Measurements from ENCODE around the gene ADCY5.

Gene ADCY5

GRCh38 chr3:123424999-123425712 lies 23.7 kb downstream of the ADCY5 start:
- no peak for DNase-seq

- DNase-seq: no peak
Observed at GRCh38 chr3:123424321-123424998, 24.4 kb downstream of the ADCY5 start.

- no peak for DNase-seq
Observed at GRCh38 chr3:123423806-123424205, 25.1 kb downstream of the ADCY5 start.

GRCh38 chr3:123423031-123423430 lies 25.9 kb downstream of the ADCY5 start:
- DNase-seq: no peak

GRCh38 chr3:123422457-123422856 lies 26.4 kb downstream of the ADCY5 start:
- no peak for DNase-seq

GRCh38 chr3:123421353-123422174 lies 27.3 kb downstream of the ADCY5 start:
- DNase-seq: no peak

- no peak for DNase-seq
Observed at GRCh38 chr3:123420416-123420968, 28.4 kb downstream of the ADCY5 start.

GRCh38 chr3:123419850-123420297 lies 29.0 kb downstream of the ADCY5 start:
- DNase-seq: no peak

- DNase-seq: no peak
Observed at GRCh38 chr3:123419181-123419849, 29.6 kb downstream of the ADCY5 start.

- DNase-seq: no peak
Observed at GRCh38 chr3:123416647-123417046, 32.2 kb downstream of the ADCY5 start.

- no peak for DNase-seq
Observed at GRCh38 chr3:123416173-123416572, 32.7 kb downstream of the ADCY5 start.

GRCh38 chr3:123414973-123415775 lies 33.7 kb downstream of the ADCY5 start:
- DNase-seq: no peak

GRCh38 chr3:123412811-123413604 lies 35.9 kb downstream of the ADCY5 start:
- DNase-seq: no peak

GRCh38 chr3:123412076-123412475 lies 36.8 kb downstream of the ADCY5 start:
- DNase-seq: no peak

- no peak for DNase-seq
Observed at GRCh38 chr3:123411340-123412040, 37.4 kb downstream of the ADCY5 start.

- DNase-seq: no peak
Observed at GRCh38 chr3:123410149-123410515, 38.8 kb downstream of the ADCY5 start.

GRCh38 chr3:123409443-123410148 lies 39.3 kb downstream of the ADCY5 start:
- DNase-seq: no peak

- no peak for DNase-seq
Observed at GRCh38 chr3:123406598-123406997, 42.3 kb downstream of the ADCY5 start.

GRCh38 chr3:123405936-123406510 lies 42.9 kb downstream of the ADCY5 start:
- DNase-seq: no peak

Measured in stimulated activated CD4-positive, alpha-beta T cell treated with anti-CD3 and anti-CD28 coated beads, Interleukin-4, amount 100 ng/mL, for 24 hours (primary cell).